ENCODE data around the gene KAT6B.

DNA sequence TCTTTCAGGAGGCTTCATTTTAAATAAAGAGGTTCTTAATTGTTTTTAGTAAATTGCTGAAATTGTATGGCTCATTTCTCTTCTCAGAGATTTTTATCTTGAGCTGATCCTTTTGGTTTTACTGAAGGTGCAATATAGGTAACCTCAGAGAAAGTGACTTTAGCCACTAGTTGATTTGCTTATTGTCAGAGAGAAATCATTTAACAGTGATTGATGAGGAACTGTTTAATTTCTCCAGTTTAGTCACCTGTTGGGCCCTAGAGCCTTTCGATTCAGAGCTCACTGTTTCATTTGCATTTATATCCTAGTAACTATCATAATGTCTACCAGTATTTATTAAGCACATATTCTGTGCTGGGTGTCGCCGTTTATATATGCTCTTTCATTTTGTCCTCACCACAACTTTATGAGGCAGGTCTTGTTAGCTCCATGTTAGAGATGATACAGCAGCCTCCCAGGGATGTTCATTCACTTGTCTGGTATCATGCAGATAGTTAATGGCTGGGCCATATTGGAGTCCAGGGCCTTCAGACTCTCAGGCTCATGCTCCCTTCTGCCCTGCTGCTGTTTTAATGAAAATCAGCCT, 42.1 kb downstream of the KAT6B start:
- TF ChIP-seq, protein P1, sequence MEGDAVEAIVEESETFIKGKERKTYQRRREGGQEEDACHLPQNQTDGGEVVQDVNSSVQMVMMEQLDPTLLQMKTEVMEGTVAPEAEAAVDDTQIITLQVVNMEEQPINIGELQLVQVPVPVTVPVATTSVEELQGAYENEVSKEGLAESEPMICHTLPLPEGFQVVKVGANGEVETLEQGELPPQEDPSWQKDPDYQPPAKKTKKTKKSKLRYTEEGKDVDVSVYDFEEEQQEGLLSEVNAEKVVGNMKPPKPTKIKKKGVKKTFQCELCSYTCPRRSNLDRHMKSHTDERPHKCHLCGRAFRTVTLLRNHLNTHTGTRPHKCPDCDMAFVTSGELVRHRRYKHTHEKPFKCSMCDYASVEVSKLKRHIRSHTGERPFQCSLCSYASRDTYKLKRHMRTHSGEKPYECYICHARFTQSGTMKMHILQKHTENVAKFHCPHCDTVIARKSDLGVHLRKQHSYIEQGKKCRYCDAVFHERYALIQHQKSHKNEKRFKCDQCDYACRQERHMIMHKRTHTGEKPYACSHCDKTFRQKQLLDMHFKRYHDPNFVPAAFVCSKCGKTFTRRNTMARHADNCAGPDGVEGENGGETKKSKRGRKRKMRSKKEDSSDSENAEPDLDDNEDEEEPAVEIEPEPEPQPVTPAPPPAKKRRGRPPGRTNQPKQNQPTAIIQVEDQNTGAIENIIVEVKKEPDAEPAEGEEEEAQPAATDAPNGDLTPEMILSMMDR (conservative IDR thresholded peaks at IDR 0.05 in 1 of 2, IDR thresholded peaks at IDR 0.05 in 1 of 2; ENCODE audit: low read depth in 1 of 2, low read length in 2 of 2): no peak
- no peak for TF ChIP-seq EZH2 (IDR thresholded peaks at IDR 0.05; ENCODE audit: low read length, missing control alignments)

Data from fibroblast of lung (primary cell).